Measurements from ENCODE around the gene CASKIN1.

DNA sequence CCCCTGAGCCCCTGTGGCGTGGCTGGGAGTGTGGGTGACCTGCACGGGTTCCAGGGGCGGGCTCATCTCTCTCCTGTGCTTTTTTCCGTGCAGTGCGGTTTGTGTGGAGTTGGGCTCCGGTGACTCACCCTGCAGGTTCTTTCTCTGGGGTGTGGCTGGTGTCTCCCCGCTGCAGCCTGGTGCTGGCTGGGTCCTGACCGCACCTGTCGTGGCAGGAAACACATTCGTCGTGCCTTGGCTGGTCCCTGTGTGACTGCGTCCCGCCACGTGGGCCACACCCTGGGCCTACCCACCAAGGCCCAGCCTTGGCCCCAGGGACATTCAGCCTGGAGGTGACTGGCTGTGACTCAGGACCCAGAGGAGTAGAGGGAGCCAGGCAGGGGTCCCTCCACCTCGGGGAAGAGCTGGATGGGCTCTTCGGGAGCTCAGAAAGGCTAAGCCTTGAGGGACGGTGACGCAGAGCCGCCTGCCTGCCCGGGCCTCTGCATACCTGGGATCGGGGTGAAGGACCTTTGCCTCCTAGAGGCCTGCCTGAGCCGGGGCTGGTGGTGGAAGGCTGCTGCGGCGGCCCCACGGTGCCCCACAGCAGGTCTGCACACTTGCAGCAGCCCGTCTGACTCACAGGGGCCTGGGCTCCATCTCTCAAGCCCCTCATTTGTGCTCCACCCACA is 33.1 kb downstream of the CASKIN1 start:
- TF ChIP-seq POLR2A (IDR thresholded peaks at IDR 0.05; ENCODE audit: low read length), result no peak
- TF ChIP-seq GATA1 (IDR thresholded peaks at IDR 0.05; ENCODE audit: low read depth, low read length), result no peak
